HEK293T (cell line): ENCODE measurements around the gene NOC2L.

Experiments
- BHLHE40 ChIP-seq: fragments of 450-650 bp; IDR thresholded peaks from 2 replicates; pipeline ENCODE4 v1.6.1; 2016; ENCODE audit warnings: mild to moderate bottlenecking, moderate library complexity, borderline replicate concordance
- SUZ12 ChIP-seq: fragments of 450-650 bp; IDR thresholded peaks from 2 replicates; pipeline ENCODE4 v1.6.1; 2016; ENCODE audit warnings: mild to moderate bottlenecking

GRCh38 chr1:953524-954320 is 5.3 kb downstream of the NOC2L start:
- TF ChIP-seq BHLHE40 = no peak
- no peak for TF ChIP-seq SUZ12
